Ovary (tissue), 3 donors: ENCODE measurements around the gene PCED1B.

ENCODE experiments used
- POLR2A ChIP-seq: fragments of 450-650 bp; IDR thresholded peaks from one replicate; pipeline ENCODE4 v1.6.1; 2017; ENCODE audit warnings: antibody characterized with exemption, mild to moderate bottlenecking, moderate library complexity
- TF ChIP-seq, protein P1 (sequence below), 3 donors: fragments of 450-650 bp in 2 of 3; fragments of 200-600 bp in 1 of 3; IDR thresholded peaks; one replicate each; pipeline versions ENCODE4 v1.5.1 to v1.8.0; 2016 to 2022; ENCODE audit warnings: antibody characterized with exemption in 3 of 3, mild to moderate bottlenecking in 1 of 3
- donor health status: DM: no; HTN: no; CAD: no.

GRCh38 chr12:47131011-47131410 lies 51.6 kb downstream of the PCED1B start:
- TF ChIP-seq, protein P1, sequence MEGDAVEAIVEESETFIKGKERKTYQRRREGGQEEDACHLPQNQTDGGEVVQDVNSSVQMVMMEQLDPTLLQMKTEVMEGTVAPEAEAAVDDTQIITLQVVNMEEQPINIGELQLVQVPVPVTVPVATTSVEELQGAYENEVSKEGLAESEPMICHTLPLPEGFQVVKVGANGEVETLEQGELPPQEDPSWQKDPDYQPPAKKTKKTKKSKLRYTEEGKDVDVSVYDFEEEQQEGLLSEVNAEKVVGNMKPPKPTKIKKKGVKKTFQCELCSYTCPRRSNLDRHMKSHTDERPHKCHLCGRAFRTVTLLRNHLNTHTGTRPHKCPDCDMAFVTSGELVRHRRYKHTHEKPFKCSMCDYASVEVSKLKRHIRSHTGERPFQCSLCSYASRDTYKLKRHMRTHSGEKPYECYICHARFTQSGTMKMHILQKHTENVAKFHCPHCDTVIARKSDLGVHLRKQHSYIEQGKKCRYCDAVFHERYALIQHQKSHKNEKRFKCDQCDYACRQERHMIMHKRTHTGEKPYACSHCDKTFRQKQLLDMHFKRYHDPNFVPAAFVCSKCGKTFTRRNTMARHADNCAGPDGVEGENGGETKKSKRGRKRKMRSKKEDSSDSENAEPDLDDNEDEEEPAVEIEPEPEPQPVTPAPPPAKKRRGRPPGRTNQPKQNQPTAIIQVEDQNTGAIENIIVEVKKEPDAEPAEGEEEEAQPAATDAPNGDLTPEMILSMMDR (IDR thresholded peaks at IDR 0.05) = no peak
- TF ChIP-seq POLR2A = no peak
